Measurements from ENCODE around the gene FABP3.

The FABP3 gene

GRCh38 chr1:31399976-31400375, 27.1 kb upstream of the FABP3 start:
- TF ChIP-seq CTCF (IDR thresholded peaks at IDR 0.05; ENCODE audit: insufficient read depth, missing control alignments): no peak
- FAIRE-seq (no peak), DNase-seq (ENCODE audit: insufficient read length, low spot score) (no peak)

- TF ChIP-seq CTCF (IDR thresholded peaks at IDR 0.05; ENCODE audit: insufficient read depth, missing control alignments): no peak
- FAIRE-seq (no peak), DNase-seq (ENCODE audit: insufficient read length, low spot score) (no peak)
These were observed 25.4 kb upstream of the FABP3 start for GRCh38 chr1:31398246-31398645.

- DNase-seq (ENCODE audit: insufficient read length, low spot score) (no peak), FAIRE-seq (no peak)
- TF ChIP-seq CTCF (IDR thresholded peaks at IDR 0.05; ENCODE audit: insufficient read depth, missing control alignments): no peak
These were observed 24.7 kb upstream of the FABP3 start for GRCh38 chr1:31397360-31398095.

GRCh38 chr1:31396633-31397351, 23.9 kb upstream of the FABP3 start:
- FAIRE-seq: no peak

GRCh38 chr1:31394584-31395193, 21.8 kb upstream of the FABP3 start:
- FAIRE-seq (no peak), DNase-seq (ENCODE audit: insufficient read length, low spot score) (peak; percentile 71)
- peak; percentile 73 for TF ChIP-seq CTCF (IDR thresholded peaks at IDR 0.05; ENCODE audit: insufficient read depth, missing control alignments)

More at GRCh38 chr1:31396633-31397351, 23.9 kb upstream of the FABP3 start:
- TF ChIP-seq CTCF (IDR thresholded peaks at IDR 0.05; ENCODE audit: insufficient read depth, missing control alignments): no peak
- DNase-seq (ENCODE audit: insufficient read length, low spot score): no peak

GRCh38 chr1:31393463-31393862, 20.6 kb upstream of the FABP3 start:
- no peak for TF ChIP-seq CTCF (IDR thresholded peaks at IDR 0.05; ENCODE audit: insufficient read depth, missing control alignments)
- FAIRE-seq (no peak), DNase-seq (ENCODE audit: insufficient read length, low spot score) (no peak)
